HCT116 (cell line): ENCODE measurements around the gene UQCRQ. TPM values are rescaled to one million over a fixed set of nuclear protein-coding genes. Genes with fewer than 3 reads are reported as not detected.

Source experiments
- ATAC-seq: fragments of 200-7000 bp; cut with Tn5 transposase; 2 replicates; pipeline ENCODE4 v1.9.1; 2020; ENCODE audit warnings: mild to moderate bottlenecking, moderate library complexity
- BruUV-seq: library from RNA; stranded (reverse); fragments of 400-500 nt; replicated peaks from 2 replicates; lab custom pipeline; 2021; lab: Mats Ljungman, UMichigan
- CTCF ChIA-PET: fragments of 300-600 bp; sonication (Branson Sonifier 250); formaldehyde crosslinking; loops from one replicate; lab custom pipeline; 2021; ENCODE audit warnings: antibody characterized with exemption; lab: Charles Lee
- POLR2A ChIA-PET: fragments of 300-600, 350-600 bp; sonication (Branson Sonifier 250); formaldehyde crosslinking; loops from one replicate; lab custom pipeline; 2021; ENCODE audit warnings: antibody characterized with exemption; lab: Charles Lee
- RAD21 ChIA-PET, 2 experiments: fragments of 300-600 bp; sonication (Branson Sonifier 250); formaldehyde crosslinking; loops; one replicate each; lab custom pipeline; 2023; ENCODE audit warnings: low total read pairs in 2 of 2; ENCODE audit not compliant: uncharacterized antibody in 2 of 2, unreplicated experiment in 2 of 2, low non-redundant PET in 1 of 2; lab: Charles Lee
- DNase-seq: peaks from one replicate; pipeline ENCODE4 v3.0.0-alpha.2; 2010; ENCODE audit warnings: low read depth, low spot score
- H2AFZ ChIP-seq: fragments of 200-600 bp; shearing (Covaris generic), sonication (generic); 2 replicates; pipeline ENCODE4 v1.6.1; 2017; ENCODE audit warnings: low read depth, mixed run types, mixed read lengths, antibody characterized with exemption, low read length; ENCODE audit not compliant: poor library complexity, severe bottlenecking
- H3K27ac ChIP-seq: 2 replicates; pipeline ENCODE4 v1.5.1; 2012; ENCODE audit warnings: low read depth, low read length
- H3K27me3 ChIP-seq: fragments of 200-600 bp; sonication (generic); 2 replicates; pipeline ENCODE4 v1.6.1; 2016; ENCODE audit warnings: mixed run types, low read length, mixed read lengths; ENCODE audit not compliant: insufficient read depth
- H3K36me3 ChIP-seq, 2 experiments: fragments of 200-500 bp in 1 of 2; fragments of 200-600 bp in 1 of 2; sonication (Bioruptor generic) in 1 of 2; sonication (generic) in 1 of 2; 2 replicates each; pipeline versions ENCODE4 v1.5.1 to v1.6.1; 2014 to 2016; ENCODE audit warnings: low read length in 2 of 2, inconsistent platforms in 1 of 2, mixed read lengths in 1 of 2, mixed run types in 1 of 2; ENCODE audit not compliant: insufficient read depth in 2 of 2, control insufficient read depth in 1 of 2
- H3K4me1 ChIP-seq, 2 experiments: fragments of 200-600 bp in 1 of 2; sonication (generic) in 1 of 2; 2 replicates each; pipeline versions ENCODE4 v1.5.1 to v1.6.1; 2012 to 2017; ENCODE audit warnings: low read length in 2 of 2, inconsistent platforms in 1 of 2, mild to moderate bottlenecking in 1 of 2, mixed read lengths in 1 of 2, mixed run types in 1 of 2, moderate library complexity in 1 of 2; ENCODE audit not compliant: insufficient read depth in 2 of 2, control insufficient read depth in 1 of 2
- H3K4me2 ChIP-seq: fragments of 200-600 bp; sonication (generic); 2 replicates; pipeline ENCODE4 v1.6.1; 2017; ENCODE audit warnings: mixed run types, low read length, mixed read lengths
- H3K4me3 ChIP-seq, 2 experiments: fragments of 200-600 bp in 1 of 2; sonication (generic) in 1 of 2; replicated peaks in 1 of 2; 2 replicates each; pipeline ENCODE4 v1.5.1; 2011 to 2016; ENCODE audit warnings: low read length in 2 of 2, control low read depth in 1 of 2, low read depth in 1 of 2, mild to moderate bottlenecking in 1 of 2, mixed read lengths in 1 of 2, mixed run types in 1 of 2
- H3K79me2 ChIP-seq: fragments of 200-600 bp; sonication (generic); 2 replicates; pipeline ENCODE4 v1.6.1; 2017; ENCODE audit warnings: mild to moderate bottlenecking, mixed run types, low read length, moderate library complexity, mixed read lengths; ENCODE audit not compliant: insufficient read depth
- H3K9ac ChIP-seq: fragments of 200-600 bp; sonication (generic); 2 replicates; pipeline ENCODE4 v1.6.1; 2016; ENCODE audit warnings: low read length, mixed read lengths
- H3K9me2 ChIP-seq: fragments of 200-600 bp; sonication (generic), shearing (Covaris generic); 2 replicates; pipeline ENCODE4 v1.6.1; 2017; ENCODE audit warnings: mixed run types, mild to moderate bottlenecking, moderate library complexity; ENCODE audit not compliant: insufficient read depth
- H3K9me3 ChIP-seq, 2 experiments: fragments of 200-500 bp in 1 of 2; fragments of 200-600 bp in 1 of 2; sonication (Bioruptor generic) in 1 of 2; sonication (generic) in 1 of 2; 2 replicates each; pipeline ENCODE4 v1.6.1; 2014 to 2017; ENCODE audit warnings: low read length in 2 of 2, mixed read lengths in 2 of 2, inconsistent platforms in 1 of 2, low read depth in 1 of 2, mild to moderate bottlenecking in 1 of 2, mixed run types in 1 of 2, moderate library complexity in 1 of 2; ENCODE audit not compliant: control insufficient read depth in 1 of 2, insufficient read depth in 1 of 2
- H4K20me1 ChIP-seq: fragments of 200-600 bp; sonication (generic), shearing (Covaris generic); 2 replicates; pipeline ENCODE4 v1.6.1; 2017; ENCODE audit warnings: mixed run types, mild to moderate bottlenecking, moderate library complexity; ENCODE audit not compliant: insufficient read depth
- CEBPB ChIP-seq: IDR thresholded peaks from 2 replicates; pipeline ENCODE4 v1.6.1; 2012; ENCODE audit warnings: low read depth
- EGR1 ChIP-seq: IDR thresholded peaks from 2 replicates; pipeline ENCODE4 v1.6.1; 2012; ENCODE audit warnings: low read depth
- EZH2 ChIP-seq: fragments of 200-600 bp; sonication (generic); IDR thresholded peaks from 2 replicates; pipeline ENCODE4 v1.6.1; 2017; ENCODE audit warnings: antibody characterized with exemption, mixed run types
- JUND ChIP-seq: IDR thresholded peaks from 2 replicates; pipeline ENCODE4 v1.6.1; 2012
- POLR2AphosphoS5 ChIP-seq: IDR thresholded peaks from 2 replicates; pipeline ENCODE4 v1.6.1; 2011; ENCODE audit warnings: mild to moderate bottlenecking, low read depth, low read length, moderate library complexity
- SIN3A ChIP-seq: IDR thresholded peaks from 2 replicates; pipeline ENCODE4 v1.6.1; 2012; ENCODE audit warnings: low read depth
- SP1 ChIP-seq: IDR thresholded peaks from 2 replicates; pipeline ENCODE4 v1.6.1; 2012; ENCODE audit warnings: low read depth
- TCF7L2 ChIP-seq: IDR thresholded peaks from 2 replicates; pipeline ENCODE4 v1.7.0; 2011; ENCODE audit warnings: borderline replicate concordance, inconsistent platforms; ENCODE audit not compliant: insufficient read depth, insufficient read length; ENCODE audit errors: extremely low read depth
- ZBTB33 ChIP-seq: IDR thresholded peaks from 2 replicates; pipeline ENCODE4 v1.6.1; 2011; ENCODE audit warnings: mild to moderate bottlenecking, low read length, moderate library complexity; ENCODE audit not compliant: insufficient replicate concordance; ENCODE audit errors: extremely low read depth
- ZFX ChIP-seq: fragments of 450-650 bp; IDR thresholded peaks from 2 replicates; pipeline ENCODE4 v1.6.1; 2017
- ZNF274 ChIP-seq: fragments of 200-500 bp; sonication (Bioruptor generic); IDR thresholded peaks from 2 replicates; pipeline ENCODE4 v1.6.1; 2014; ENCODE audit warnings: mild to moderate bottlenecking, low read depth, low read length, inconsistent platforms
- intact Hi-C: fragments of 100-400 bp; cut with micrococcal nuclease; formaldehyde crosslinking; loops from 2 replicates; pipeline ENCODE4 v1.10.0; 2022
- total RNA-seq: library from RNA; stranded (reverse); gene quantifications from one replicate; pipeline ENCODE4 v1.2.1, GENCODE V29; 2021; ENCODE audit not compliant: unreplicated experiment
- TF ChIP-seq, protein P1 (sequence below), 3 experiments: fragments of 200-600 bp in 1 of 3; sonication (generic) in 1 of 3; IDR thresholded peaks in 2 of 3; conservative IDR thresholded peaks in 1 of 3; 2 replicates each; pipeline ENCODE4 v1.5.1; 2012 to 2017; ENCODE audit warnings: low read depth in 2 of 3, low read length in 2 of 3, antibody characterized with exemption in 1 of 3, borderline replicate concordance in 1 of 3, control low read depth in 1 of 3, mild to moderate bottlenecking in 1 of 3, mixed read lengths in 1 of 3, mixed run types in 1 of 3, moderate library complexity in 1 of 3; ENCODE audit not compliant: insufficient read depth in 1 of 3

UQCRQ gene
- total RNA-seq, 1 experiment from 2014 or later: 528 TPM

DNA sequence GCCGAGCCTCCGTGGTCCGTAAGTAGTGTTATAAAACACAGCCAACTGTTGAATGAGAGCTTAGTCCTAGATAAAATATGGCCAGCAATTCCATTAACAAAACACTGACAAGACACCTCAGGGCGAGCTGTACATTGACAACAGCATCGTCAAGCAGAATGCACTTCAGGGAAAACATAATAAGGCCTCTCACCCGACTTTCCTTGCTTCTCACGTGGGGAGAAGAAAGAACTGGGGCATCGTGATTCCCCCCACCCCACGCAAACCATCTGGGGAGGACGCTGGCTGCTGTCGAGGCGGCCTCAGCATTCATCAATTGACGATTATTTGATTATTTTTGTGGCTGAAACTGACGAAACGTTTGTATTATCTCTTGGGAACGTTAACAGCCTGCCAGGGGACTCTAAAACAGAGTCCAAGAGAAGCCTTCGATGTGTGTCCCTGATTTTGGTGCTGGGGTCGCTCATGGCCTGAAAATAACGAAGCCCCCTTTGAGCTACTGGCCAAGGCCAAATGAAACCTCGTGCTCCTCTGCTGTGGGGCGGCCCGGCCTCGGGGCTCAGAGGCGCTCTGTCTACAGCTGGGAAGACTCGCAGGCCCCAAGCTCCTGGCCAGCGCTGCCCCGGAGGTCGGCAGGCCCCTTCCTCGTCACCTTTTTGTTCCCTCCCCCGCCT lies 637 bp upstream of the UQCRQ start:
- Histone ChIP-seq H3K9me2 (no peaks in the 10 kb centered on the region), H3K9ac (peak overlapping the region; percentile 99), H3K27ac (peak overlapping the region; percentile 70), H3K36me3 (peaks cover 4 to 15% of the 10 kb centered on the region in 2 experiments; a peak in 2 of 4 replicates), H3K4me1 (peaks cover 4 to 17% of the 10 kb centered on the region in 2 experiments), H3K79me2 (peaks cover 26% of the 10 kb centered on the region), H3K9me3 (no peaks in the 10 kb centered on the region), H2AFZ (no peak overlapping the region), H4K20me1 (no peaks in the 10 kb centered on the region), H3K4me3 (peak overlapping the region; percentile 89 to 98), H3K27me3 (no peaks in the 10 kb centered on the region), H3K4me2 (peak overlapping the region; percentile 82)
- ChIA-PET RAD21 (no interaction called here), POLR2A (interaction anchor here (1.4 to 1.6 kb wide), 2 partner anchors 12 to 35 kb away, joined by 4 to 5 read pairs; partner anchors contain the start of gene SHROOM1), CTCF (interaction anchor here (1.1 to 2.1 kb wide), 3 partner anchors 17 to 479 kb away, joined by 4 to 6 read pairs (median 6); no protein-coding TSS in a partner anchor)
- peak; percentile 61 for ATAC-seq
- TF ChIP-seq EGR1: 0 out of 2 replicates have a peak, but pooled peaks have one; percentile 52
- TF ChIP-seq EZH2: no peak
- intact Hi-C loops: no loop called here
- BruUV-seq: TSS peak; percentile 92
- DNase-seq: no peak

- ATAC-seq (no peak), DNase-seq (no peak)
- ChIA-PET CTCF (no interaction called here), POLR2A (interaction anchor here (0.8 kb wide), 1 partner anchor 21 kb away, joined by 3 read pairs; no protein-coding TSS in a partner anchor), RAD21 (no interaction called here)
- peaks cover 26% of the 10 kb centered on the region for H3K79me2 ChIP-seq
- peak overlapping the region; percentile 89 to 98 for H3K4me3 ChIP-seq
- peak overlapping the region; percentile 99 for H3K9ac ChIP-seq
- peaks cover 4 to 17% of the 10 kb centered on the region in 2 experiments for H3K4me1 ChIP-seq
- no peaks in the 10 kb centered on the region for H3K27me3 ChIP-seq
- no peaks in the 10 kb centered on the region for H3K9me2 ChIP-seq
- H2AFZ ChIP-seq: no peak overlapping the region
- intact Hi-C loops: no loop called here
- no TSS peak for BruUV-seq
- no peaks in the 10 kb centered on the region for H3K9me3 ChIP-seq
- H4K20me1 ChIP-seq: no peaks in the 10 kb centered on the region
- peaks cover 4 to 15% of the 10 kb centered on the region in 2 experiments; a peak in 2 of 4 replicates for H3K36me3 ChIP-seq
- H3K27ac ChIP-seq: peak overlapping the region; percentile 70
- H3K4me2 ChIP-seq: peak overlapping the region; percentile 82
- TF ChIP-seq TCF7L2: no peak
- no peak for TF ChIP-seq ZFX
- TF ChIP-seq CEBPB: no peak
- no peak for TF ChIP-seq POLR2AphosphoS5
- TF ChIP-seq ZBTB33: no peak
- no peak for TF ChIP-seq SP1
- TF ChIP-seq JUND: no peak
- no peak for TF ChIP-seq ZNF274
- no peak for TF ChIP-seq SIN3A
- TF ChIP-seq, protein P1, sequence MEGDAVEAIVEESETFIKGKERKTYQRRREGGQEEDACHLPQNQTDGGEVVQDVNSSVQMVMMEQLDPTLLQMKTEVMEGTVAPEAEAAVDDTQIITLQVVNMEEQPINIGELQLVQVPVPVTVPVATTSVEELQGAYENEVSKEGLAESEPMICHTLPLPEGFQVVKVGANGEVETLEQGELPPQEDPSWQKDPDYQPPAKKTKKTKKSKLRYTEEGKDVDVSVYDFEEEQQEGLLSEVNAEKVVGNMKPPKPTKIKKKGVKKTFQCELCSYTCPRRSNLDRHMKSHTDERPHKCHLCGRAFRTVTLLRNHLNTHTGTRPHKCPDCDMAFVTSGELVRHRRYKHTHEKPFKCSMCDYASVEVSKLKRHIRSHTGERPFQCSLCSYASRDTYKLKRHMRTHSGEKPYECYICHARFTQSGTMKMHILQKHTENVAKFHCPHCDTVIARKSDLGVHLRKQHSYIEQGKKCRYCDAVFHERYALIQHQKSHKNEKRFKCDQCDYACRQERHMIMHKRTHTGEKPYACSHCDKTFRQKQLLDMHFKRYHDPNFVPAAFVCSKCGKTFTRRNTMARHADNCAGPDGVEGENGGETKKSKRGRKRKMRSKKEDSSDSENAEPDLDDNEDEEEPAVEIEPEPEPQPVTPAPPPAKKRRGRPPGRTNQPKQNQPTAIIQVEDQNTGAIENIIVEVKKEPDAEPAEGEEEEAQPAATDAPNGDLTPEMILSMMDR (IDR thresholded peaks at IDR 0.05 in 2 of 3, conservative IDR thresholded peaks at IDR 0.05 in 1 of 3; ENCODE audit: borderline replicate concordance in 1 of 3, insufficient read depth in 1 of 3, low read depth in 2 of 3, low read length in 2 of 3): no peak
Measured at GRCh38 chr5:132867046-132867451, 607 bp downstream of the UQCRQ start.
